HG03039 (cell line): ENCODE measurements around the gene INCENP.
"Not testable (repeated sequence)": the region's sequence is repeated elsewhere in the genome, so short reads cannot be mapped to it uniquely, and the experiment has no call there.

ENCODE experiments used
- ATAC-seq: cut with Tn5 transposase; IDR thresholded peaks from one replicate; pipeline ENCODE4 v1.9.1; 2021; ENCODE audit warnings: mild to moderate bottlenecking, moderate library complexity; ENCODE audit not compliant: unreplicated experiment

The INCENP gene

DNA sequence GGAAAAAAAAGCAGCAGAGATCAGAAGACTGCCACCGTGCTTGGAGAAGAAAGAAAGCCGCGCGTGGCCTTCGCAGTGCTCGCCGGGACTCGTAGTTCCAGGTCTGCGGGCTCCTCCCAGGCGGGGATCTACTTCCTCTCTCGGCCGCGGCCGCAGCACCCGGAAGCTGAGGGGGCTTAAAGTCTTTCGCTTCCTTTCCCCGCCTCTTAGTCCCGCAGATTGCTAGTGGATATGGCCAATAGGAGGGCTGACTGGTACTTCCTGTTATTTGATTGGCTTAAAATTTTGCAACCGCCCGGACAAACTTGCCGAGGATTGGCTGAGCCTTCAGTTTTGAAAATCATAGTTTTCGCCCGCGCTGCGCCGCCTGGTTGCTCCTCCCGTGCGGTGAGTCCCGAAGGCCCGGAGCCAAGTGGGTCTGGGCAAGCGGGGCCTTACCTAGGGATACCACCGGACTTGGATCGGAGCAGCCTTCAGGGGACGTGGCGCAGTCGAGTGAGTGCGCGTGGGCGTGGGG is at the start of gene INCENP:
INCENP (plus strand) TSS at position 343 of the 517 bp plus-strand sequence. CDS start 4,151 bp downstream, outside the sequence.
- ATAC-seq = peak; percentile 97

DNA sequence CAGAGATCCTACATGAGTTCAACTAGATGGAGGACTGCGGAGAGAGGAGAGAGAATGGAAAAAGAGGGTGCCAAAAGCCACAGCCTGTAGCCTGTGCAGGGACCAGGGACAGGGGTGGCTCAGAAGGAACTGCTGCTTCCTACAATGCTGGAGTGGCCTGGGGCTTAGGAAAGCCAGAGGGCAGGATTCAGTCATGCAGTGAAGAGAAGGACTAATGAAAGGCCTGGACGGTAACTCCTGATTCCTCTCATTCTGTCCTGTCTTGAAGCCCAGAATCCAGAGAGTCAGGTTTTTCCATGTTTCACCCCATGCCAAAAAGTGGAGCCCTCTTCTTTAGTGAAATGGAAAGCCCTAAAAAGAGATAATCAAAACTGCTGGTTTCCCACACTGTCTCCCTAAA is 48.4 kb upstream of the INCENP start:
- ATAC-seq = no peak

DNA sequence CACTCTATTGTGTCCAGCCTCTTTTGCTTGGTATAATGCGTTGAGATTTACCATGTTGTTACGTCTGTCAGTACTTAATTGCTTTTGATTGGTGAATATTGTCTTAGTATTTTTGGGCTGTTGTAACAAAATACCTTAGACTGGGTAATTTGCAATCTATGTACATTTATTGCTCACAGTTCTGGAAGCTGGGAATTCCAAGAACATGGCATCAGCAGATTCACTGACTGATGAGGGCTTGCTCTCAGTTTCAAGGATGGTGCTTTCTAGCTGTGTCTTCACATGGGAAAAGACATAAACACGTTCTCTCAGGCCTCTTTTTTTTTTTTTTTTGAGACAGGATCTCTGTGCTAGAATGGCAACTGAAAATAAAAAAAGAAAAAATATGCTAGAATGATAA is 46.7 kb upstream of the INCENP start:
- no peak for ATAC-seq

DNA sequence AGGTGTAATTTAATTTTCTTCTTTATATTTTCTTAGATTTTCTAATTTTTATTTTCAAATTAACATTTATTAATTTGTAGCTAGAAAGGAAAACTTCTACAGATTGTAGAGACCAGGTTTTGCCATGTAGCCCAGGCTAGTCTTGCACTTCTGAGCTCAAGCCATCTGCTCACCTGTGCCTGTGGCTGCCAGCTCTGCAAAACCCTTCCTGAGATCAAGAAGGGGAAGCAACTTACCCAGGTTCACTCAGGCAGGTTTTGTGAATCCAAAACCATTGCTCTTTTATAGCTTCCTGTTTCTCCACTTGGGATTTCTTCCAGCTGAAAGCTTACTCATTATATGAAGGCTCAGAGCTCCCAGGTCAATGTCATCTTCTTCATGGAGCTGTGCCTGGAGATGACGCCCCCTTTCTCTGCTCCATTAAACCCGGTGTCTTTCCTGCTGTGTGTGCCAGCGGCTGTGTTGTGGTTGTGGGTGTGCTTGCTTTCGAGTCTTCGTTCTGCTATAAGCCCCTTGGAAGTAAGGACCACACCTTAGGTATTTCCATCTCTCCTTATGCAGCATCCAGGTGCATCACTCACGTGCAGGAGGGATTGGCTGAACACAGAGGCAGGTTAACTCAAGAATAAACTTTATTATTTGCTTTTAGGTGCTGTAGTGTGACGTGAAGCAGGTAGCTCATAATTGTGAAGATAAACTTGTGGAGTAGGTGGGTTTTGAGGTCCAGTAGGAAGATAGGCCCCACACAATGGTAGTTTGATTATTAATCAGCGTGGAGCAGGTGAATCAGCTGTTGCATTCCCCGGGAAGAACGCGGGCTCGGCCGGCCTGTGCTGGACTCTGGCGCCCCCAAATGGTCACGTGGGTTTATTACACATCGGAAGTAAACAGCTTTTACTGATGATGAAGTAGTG is 42.2 kb upstream of the INCENP start:
- ATAC-seq = no peak

DNA sequence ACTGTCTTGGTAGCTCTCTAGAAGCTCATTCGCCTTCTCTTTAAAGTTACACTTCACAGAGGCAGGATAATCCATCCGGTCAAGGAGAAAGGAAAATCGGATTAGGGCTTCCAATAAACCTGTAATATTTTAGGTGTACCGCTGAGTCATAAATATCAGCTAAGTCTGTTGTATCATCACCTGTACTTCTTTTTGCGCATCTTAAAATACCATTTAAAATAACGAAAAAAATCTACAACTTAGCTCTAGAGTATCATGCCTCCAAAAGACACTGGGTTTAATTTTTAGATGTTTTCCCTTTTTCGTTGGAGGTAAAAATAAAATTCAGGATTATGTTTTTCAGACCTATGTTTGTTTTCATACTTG is 41.5 kb upstream of the INCENP start:
- no peak for ATAC-seq

DNA sequence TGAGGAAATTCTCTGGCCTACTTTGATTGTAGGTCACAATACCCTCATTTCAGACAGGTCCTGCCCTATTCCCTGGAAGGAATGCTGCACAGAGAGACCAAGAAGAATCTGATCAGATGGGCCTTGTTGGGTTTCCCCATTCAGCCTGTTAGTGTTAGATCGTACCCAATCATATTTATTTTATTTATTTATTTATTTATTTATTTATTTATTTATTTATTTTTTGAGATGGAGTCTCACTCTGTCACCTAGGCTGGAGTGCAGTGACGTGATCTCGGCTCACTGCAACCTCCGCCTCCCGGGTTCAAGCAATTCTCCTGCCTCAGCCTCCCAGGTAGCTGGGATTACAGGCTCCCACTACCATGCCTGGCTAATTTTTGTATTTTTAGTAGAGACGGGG is 39.0 kb upstream of the INCENP start:
- not testable (repeated sequence) for ATAC-seq

DNA sequence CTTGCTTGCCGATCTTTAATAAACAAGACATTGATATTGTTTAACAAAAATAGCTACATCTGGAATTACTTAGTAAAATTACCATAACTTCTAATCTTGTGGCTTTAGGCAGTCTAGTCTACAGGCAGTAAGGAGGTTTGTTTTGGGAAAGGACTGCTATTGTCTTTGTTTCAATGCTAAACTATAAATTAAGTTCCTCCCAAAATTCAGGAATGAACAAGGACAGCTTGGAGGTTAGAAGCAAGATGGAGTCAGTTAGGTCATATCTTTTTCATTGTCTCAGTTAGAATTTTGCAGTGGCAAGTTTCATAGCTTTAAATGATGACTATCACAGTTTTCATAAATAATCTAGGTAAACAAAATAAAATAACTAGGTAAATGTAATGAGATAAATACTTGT is 36.1 kb upstream of the INCENP start:
- ATAC-seq = no peak

DNA sequence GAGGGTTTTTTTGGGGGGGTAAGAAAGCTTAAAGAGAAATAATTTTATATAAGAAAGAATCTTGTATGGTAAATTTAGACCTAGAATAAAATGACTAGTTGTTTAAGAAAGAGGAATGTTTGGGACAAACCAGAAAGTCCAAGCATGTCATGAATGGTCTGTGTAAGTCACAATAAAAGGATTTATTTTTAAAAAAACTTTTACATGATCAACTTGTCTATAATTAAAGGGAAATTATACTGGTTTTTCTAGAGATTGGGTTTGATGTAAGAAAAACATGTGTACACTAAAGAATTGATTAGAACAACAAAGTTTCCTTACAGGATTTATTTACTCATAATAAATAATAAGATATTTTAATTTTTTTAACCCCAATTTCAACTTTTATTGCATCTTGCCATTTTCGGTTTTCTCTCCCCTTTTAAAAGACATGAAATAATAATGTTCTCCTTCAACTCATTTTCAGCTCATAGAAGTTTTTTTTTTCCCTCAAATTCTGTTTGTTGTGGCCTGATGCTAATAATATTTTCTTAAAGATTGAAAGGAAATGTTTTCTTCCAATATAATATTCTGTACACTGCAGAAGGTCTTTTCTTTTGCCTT is 35.4 kb upstream of the INCENP start:
- no peak for ATAC-seq

DNA sequence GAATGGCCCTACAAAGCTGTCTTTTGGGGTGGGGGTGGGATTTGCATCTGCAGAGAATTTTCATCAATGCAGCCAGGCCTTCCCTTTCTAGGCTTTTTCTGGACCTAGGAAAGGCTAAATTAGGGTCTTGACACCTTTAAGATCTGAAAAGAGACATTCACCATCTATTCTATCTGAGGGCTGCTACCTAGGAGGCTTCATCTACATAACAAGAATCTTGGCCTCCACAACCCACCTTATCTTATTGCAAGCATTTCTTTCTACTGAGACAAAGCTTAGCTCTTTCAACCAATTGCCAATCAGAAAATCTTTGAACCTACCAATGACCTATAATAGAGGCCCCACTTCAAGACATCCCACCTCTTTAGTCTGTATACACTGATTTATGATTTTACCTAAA is 20.7 kb upstream of the INCENP start:
- no peak for ATAC-seq

DNA sequence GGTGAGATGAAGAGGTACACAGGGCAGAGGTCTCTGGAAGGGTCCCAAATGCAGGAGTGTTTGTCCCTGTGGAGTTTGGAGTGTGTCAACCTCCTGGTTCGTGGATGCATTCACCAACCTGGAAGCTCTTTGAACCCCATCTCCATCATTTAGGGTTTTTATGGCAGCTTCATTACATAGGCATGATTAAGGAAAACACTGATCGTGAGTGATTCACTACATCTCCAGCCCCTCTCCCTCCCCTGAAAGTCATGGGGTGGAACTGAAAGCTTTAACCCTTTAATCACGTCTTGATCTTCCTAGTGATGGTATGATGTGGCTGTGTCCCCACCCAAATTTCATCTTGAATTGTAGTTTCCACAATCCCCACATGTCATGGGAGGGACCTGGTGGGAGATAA is 19.8 kb upstream of the INCENP start:
- ATAC-seq = no peak

DNA sequence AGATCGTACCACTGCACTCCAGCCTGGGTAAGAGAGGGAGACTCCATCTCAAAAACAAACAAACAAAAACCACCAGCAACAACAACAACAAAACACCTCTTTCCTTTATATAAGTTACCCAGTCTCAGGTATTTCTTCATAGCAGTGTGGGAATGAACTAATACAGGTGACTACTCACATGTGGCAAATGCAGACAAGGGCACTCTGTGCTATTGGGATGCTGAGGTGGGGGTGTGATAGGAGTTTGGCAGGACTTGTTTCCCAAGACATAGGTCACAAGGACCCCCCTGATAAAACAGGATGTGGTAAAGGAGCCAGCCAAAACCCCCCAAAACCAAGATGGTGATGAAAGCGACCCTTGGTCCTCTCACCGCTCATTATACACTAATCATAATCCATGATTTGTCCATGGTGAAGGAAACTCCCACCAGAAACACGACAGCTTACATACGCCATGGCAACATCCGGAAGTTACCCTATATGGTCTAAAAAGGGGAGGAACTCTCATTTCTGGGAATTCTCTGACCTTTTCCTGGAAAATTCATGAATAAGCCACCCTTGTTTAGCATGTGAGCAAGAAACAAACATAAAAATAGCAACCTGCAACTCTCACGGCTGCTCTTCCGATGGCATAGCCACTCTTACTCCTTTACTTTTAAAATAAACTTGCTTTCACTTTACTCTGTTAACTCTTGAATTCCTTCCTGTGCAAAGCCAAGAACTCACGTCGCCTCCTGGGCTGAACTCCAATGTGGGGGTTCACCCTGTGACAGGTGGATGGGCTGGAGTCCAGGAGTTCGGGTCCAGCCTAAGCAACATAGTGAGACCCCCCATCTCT is 18.8 kb upstream of the INCENP start:
- no peak for ATAC-seq

DNA sequence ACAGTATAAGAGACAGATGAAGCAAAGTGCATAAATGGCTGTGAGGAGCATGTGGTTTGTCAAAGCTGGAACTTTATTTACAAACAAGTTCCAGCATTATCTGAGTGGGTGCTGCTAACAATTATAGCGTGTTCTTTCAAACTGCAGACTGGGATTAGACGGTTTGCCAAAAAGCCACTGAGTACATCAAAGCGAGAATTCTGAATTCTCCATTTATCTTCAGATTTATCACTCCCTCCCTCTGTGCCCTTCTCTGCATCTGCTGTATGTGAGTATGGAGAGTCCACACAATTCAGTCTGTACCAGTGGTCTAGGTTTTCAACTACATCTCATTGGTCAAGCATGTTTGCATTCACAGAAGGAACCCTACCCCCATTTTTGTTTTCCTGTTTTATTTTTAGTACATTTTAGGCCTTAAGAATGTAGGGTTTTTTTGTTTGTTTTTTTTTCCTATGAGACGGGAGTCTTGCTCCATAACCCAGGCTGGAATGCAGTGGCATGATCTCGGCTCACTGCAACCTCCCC is 18.1 kb upstream of the INCENP start:
- ATAC-seq = no peak

DNA sequence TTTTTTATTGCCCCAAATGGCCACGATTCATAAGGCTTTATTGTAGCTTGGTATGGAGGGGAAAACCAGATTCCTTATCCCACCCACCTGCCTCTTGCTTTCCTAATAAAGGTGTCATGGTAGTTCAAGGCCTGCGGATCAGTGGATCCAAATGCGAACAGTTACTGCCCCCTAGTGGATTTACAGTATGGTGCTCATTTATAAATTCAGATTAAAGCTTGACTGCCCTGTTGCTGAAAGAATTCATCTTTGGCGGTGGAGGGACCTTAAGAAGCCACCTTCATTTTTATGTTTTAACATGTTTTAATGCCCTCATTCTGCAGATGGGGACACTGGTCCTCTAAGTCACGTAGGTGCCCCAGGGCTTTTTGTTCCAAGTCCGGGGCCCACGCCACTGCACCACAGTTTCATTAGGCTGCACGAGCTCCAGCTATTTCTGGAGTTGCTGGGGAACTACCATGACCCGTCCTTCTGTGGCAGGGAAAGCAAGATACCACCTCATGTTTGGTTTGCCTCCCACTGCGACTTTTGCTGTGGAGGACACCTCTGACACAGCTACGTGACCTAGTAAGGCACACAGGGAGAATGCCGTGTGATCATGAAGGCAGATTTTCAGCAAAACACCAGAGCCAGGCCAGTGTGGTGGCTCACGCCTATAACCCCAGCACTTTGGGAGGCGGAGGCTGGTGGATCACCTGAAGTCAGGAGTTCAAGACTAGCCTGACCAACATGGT is 15.6 kb upstream of the INCENP start:
- ATAC-seq = no peak

DNA sequence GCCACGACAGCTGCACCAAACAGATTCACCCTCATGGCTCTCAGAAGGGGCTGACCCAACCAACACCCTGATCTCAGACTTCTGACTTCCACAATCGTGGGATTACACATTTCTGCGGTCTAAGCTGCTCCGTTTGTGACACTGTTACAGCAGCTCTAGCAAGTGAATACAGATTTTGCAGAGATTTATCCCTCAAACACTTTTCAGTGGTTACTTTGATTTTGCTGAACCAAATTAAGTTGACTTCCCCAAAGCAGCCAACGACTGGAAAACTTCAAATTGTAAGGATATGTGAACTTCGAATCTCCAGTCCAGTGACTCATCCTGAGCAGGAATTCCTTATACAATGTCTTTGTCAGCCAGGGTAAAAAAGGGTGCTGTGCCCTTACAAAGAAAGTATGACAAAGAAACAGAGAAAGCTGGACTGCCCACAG is 14.8 kb upstream of the INCENP start:
- ATAC-seq = no peak

DNA sequence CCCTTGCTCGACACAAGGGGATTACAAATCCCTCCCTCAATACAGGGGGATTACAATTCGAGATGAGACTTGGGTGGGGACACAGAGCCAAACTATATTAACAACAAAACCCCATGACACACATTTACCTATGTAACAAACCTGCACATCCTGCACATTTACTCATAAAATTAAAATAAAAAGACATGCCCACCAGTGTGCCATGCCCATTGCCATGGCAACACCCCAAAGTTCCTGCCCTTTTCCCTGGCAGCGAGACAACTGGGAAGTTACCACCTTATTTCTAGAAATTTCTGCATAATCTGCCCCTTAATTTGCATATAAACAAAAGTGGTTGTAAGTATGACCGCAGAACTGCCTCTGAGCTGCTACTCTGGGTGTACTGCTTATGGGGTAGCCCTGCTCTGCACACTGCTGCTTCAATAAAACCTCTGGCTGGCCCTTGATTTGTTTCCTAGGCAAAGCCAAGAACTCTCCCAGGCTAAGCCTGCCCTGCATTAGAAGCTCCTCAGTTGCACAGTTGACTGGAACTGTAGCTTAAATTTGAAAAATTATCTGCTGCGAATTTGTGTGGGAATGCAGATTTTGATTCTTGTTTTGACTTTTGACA is 8.6 kb upstream of the INCENP start:
- ATAC-seq = no peak

DNA sequence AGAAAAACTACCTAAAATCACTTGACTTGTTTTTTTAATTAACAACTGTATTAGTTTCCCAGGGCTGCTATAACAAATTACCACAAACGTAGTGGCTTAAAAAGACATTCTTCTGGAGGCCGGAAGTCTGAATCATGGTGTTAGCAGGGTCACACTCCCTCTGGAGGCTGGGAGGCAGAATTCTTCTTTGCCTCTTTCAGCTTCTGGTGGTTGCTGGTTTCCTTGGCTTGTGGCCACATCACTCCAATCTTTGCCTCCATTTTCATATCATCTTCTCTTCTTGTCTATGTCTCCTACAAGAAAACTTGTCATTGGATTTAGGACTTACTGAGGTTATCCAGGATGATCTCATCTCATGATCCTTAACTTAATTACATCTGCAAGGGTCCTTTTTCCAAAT is 7.4 kb upstream of the INCENP start:
- ATAC-seq = no peak

DNA sequence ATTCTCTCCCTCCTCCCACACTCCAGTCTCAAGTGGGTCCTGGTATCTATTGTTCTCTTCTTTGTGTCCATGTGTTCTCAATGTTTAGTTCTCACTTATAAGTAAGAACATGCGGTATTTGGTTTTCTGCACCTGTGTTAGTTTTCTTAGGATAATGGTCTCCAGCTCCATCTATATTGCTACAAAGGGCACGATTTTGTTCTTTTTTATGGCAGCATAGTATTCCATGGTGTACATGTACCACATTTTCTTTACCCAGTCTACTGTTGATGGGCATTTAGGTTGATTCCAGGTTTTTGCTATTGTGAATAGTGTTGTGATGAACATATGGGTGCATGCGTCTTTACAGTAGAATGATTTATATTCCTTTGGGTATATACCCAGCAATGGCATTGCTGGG is 4.2 kb upstream of the INCENP start:
- ATAC-seq = no peak

DNA sequence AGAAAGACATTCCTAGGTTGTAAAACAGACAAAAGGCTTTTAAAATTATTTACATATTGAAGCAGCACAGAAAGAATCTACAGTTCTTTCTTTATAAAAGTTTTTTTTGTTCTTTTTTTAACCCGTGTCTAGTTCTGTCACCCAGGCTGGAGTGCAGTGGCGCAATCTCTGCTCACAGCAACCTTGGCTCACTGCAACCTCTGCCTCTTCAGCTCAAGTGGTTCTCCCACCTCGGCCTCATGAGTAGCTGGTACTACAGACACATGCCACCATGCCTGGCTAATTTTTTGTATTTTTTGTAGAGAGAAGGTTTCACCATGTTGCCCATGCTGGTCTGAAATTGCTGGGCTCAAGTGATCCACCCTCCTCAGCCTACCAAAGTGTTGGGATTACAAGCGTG is 3.8 kb upstream of the INCENP start:
- no peak for ATAC-seq

DNA sequence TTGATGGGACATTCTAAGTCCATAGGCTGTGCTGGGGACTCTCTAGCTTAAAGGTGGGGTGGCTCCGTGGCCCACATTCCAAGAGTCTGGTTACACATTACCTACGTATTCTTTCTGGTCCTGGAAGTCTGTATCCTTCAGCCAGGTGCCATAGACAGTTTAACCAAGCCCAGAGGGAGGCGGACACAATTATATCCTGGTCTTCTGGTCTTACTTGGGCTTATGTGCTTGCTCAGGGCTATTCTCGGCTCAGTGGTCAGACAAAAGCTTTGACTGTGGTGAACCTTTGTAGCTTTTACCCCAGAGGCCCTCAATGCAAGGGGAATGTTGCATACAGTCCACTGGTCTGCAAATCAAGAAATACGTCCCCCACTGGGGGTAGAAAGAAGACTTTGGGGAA is 3.4 kb upstream of the INCENP start:
- ATAC-seq = no peak

DNA sequence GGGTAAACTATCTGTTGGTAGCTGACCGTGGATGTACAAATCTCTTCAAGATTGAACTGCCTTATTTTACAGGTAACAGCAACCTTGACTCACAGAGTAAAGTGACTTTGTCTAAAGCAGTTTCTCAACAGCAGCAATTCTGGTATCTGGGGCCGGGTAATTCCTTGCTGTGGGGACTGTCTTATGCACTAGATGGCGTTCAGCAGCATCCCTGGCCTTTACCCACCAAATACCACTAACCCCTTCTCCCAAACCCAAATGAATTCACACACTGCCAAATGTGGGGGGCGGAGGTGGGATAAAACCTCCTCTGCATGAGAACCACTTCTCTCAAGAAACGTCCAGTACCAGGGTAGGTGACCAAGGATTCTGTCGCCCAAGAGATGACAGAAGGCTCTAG is 1.7 kb upstream of the INCENP start:
- ATAC-seq = no peak
